ENCODE measurements around the gene RBM47. TPM values are rescaled to one million over a fixed set of nuclear protein-coding genes. Genes with fewer than 3 reads are reported as not detected.

The RBM47 gene
- total RNA-seq, 1 experiment from 2014 or later = 18.0 TPM

DNA sequence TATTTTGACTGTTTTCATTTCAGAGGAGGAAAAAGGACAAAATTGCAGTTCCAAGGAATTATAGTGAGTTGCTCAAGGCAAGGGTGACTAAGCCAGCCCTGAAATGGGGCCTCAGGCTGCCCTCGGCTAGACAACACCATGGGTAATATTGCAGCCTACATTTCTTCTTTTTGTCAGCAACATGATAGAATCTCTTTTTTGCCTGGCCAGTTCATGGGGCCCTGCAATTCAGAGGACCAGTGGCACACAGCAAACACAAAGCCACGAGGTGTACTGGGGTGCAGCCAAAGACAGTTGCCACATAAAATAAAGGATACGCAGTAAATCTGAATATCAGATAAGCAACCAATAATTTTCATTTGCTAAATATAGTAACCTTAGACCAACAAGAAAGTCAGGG is 41.8 kb downstream of the RBM47 start:
- DNase-seq (ENCODE audit: low read depth) = peak; percentile 77

DNA sequence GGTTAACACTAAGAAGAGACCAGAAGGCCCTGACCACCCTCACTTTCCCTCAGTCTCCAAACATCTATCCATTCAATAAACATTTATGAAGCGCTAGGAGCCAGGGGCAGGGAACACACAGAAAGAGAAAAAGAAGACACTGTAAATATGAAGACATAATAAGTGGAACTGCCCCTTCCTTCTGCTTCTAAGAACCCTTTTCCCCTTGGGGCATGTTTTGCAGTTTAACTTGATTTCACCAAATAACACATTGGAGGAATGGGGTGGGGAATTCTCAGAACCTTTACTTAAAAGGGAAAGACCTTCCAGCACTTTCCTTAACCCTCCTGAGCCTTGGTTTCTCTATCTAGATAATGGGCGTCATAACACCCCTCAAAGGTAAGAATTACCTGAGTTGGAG is 42.3 kb downstream of the RBM47 start:
- peak; percentile 37 for DNase-seq (ENCODE audit: low read depth)

DNA sequence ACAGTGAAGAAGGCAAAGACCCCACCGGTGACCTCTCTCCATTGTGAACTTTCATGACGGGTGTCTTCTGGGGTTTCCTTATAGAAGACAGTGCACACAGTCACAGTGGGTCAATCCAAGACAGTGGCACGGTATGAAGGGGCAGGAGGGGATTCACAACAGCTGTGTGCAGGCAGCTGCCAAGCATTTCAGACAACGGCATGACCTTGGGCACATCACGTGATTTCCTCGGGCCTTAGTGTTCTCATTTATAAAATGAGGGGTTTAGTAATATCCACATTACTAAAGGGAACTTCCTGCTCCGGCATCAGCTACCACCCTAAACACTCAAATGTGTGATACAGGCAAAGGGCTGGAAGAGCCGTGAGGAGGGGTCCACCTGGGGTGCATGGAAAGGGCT is 42.9 kb downstream of the RBM47 start:
- DNase-seq (ENCODE audit: low read depth) = no peak

DNA sequence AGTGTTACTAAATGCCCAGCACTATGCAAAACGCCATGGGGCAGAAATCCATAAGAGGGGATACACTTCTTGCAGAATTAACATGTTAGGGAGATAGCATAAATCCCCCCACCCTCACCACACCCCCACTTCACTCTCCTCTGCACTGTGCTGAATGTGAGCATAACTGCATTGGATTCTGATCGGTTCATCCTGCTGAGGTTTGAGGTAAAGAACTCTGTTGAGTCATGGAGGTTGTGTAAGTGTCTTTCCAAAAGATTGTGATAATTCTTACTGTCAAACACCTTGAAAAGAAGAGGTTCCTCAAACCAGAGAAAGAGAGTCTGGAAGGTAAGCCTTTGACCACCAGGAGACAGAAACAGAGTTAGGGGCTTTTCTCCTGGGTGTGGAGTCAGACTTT is 43.6 kb downstream of the RBM47 start:
- DNase-seq (ENCODE audit: low read depth) = peak; percentile 28

DNA sequence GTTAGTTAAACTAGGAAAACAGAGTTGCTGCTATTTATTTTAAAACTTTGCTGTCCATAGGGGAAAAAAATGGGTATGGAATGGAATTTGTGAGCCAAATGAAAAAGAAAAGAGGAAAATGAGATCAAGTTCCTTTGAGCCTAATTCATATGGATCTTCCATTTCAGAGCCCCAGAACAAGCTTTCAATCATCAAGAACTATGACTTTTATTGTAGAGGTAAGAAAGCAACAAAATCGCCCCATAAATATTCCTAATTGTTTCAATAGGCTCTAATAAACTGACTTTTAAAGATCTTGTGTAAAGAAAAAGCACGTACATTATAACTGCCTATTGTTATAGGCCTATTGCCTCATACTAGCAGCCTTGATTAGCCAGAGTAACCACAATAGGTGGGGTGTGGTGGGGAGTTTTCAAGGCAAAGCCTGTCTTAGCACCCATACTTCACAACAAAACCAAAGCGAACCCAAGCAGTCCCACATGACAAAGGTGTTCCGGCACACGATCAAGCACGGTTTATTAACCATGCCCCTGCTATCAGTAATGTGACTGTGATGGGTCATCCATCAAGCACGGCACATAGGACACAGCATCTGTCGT is 44.4 kb downstream of the RBM47 start:
- DNase-seq (ENCODE audit: low read depth) = no peak

DNA sequence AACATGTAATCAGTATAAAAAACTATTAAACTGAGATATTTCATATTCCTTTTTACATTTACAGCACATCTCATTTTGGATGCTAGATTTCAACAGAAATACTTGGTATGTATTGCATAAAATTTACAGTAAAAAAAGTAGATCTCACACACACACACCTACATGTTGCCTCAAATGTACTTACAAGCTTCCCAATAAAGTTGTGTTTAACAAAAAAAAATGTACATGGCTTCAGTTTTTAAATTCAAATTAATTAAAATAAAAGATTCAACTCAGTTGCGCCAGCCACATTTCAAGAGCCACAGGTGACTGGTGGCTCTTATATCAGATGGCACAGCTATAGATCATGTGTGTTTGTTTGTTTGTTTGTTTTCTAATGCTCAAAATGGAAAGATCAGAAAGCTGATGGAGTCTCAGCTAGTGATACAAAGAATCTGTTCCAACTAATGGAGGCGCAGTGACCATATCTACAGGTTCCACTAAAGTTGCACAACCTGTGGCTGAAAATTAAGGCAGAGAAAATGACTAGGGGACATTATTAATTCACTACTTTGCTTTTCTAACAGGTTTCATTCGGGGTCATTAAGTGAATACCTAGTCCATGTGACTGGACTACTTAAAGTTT is 45.0 kb downstream of the RBM47 start:
- DNase-seq (ENCODE audit: low read depth) = no peak

DNA sequence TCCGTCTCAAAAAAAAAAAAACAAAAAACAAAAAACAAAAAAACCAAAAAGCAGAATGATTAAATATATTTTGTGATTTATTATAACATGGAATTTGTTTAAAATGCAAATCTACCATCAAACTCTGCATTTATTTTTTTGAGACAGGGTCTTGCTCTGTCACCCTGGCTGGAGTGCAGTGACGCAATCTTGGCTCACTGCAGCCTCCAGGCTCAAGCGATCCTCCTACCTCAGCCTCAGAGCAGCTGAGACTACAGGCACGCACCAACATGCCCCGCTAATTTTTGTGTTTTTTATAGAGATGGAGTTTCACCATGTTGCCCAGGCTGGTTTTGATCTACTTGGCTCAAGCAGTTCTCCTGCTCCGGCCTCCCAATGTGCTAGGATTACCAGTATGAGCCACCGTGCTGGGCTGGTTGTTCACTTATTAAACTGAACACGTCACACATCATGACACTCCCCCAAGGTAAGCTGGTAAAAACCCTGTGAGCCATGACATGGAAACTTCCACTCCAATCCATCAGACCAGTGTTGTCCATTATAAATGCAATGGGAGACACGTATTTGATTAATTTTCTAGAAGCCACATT is 45.7 kb downstream of the RBM47 start:
- no peak for DNase-seq (ENCODE audit: low read depth)

DNA sequence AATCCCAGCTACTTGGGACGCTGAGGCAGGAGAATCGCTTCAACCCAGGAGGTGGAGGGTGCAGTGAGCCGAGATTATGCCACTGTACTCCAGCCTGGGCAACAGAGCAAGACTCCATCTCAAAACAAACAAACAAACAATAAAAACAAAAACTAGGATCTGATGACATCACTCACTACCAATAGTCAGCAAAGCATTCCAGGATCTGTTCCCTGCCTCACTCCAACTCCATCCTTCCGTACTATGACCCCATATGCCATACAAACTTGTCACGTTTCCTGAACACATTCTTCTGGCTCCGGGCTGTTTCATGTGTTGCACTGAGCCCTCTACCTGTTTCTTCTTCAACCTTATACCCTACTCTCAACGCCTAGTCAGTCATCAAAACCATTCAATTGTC is 47.3 kb downstream of the RBM47 start:
- DNase-seq (ENCODE audit: low read depth) = no peak

DNA sequence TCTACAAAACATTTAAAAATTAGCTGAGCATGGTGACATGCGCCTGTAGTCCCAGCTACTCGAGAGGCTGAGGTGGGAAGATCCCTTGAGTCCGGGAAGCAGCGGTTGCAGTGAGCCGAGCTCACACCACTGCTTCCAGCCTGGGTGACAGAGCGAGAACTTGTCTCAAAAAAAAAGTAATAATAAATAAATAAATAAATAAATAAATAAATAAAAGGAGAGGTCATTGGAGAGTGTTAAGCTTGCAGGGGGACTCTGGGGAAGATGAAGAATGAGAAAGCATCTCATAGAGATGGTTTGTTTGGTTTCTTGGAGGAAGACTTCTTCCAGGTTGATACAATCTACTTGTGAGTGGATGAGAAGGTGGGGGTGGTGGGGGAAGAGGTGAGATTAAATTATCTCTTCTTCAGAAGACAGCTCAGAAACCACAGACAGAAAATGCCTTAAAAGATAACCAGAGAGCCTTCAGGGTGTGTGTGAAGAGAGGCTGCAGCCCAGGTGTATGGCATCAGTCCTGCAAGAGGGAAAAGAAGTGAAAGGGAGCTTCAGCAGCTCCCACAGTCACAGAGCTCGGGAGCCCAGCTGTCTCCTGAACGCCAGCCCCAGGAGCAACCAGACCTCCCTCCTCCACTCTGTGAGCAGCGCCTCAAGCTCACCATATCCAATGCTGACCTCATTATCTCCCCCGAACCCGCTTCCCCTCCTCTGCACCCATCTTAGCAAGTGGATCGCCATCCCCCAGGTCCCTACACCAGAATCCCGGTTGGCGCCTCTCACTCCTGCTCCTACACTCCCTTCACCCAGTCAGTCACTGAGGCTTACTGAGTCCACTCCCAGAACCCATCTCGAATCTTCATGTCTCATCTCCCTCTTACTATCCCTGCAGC is 48.2 kb downstream of the RBM47 start:
- peak; percentile 32 for DNase-seq (ENCODE audit: low read depth)

DNA sequence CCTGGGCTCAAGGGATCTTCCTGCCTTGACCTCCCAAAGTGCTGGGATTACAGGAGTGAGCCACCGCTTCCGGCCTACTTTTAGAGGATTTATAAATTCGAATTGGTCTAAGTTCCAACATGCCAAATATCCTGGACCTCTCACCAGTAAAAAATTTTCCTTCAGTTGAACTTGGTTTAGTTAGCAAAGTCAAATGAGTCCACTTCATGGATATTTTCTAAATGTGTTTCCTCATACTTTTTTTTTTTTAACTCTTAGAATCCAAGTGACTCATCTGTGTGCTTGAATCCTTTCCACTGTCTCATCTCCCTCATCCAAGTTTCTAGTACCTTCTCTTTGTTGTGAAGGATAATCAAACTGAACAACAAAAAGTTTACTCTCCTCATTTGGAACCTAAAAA is 49.7 kb downstream of the RBM47 start:
- DNase-seq (ENCODE audit: low read depth) = peak; percentile 93

DNA sequence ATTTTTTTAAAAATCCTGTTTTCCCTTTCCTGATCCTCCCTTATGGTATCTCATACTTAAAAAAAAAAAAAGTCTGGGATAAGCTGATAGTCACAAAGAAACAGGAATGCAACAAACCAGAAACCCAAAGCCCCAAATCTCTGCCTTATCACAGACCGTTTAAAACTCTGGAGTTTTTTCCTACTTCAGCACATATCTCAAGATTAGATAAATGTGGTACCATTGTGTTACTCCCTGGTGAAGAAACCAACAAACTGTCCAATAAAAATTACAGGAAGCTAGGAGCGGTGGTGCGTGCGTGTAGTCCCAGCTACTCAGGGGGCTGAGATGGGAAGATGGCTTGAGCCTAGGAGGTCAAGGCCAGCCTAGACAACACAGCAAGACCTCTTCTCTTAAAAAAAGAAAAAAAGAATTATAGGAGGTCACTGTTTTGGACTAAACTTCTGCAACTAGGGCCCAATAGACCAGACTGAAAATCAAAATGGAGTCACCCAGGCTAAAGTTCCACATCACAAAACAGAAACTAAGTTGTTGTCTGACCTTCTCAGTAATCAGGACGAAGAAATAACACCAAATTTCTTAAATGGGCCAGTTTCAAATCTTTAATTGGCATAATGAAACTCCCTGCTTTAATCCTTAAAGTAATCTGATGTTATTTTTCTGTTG is 51.9 kb downstream of the RBM47 start:
- DNase-seq (ENCODE audit: low read depth) = peak; percentile 21

DNA sequence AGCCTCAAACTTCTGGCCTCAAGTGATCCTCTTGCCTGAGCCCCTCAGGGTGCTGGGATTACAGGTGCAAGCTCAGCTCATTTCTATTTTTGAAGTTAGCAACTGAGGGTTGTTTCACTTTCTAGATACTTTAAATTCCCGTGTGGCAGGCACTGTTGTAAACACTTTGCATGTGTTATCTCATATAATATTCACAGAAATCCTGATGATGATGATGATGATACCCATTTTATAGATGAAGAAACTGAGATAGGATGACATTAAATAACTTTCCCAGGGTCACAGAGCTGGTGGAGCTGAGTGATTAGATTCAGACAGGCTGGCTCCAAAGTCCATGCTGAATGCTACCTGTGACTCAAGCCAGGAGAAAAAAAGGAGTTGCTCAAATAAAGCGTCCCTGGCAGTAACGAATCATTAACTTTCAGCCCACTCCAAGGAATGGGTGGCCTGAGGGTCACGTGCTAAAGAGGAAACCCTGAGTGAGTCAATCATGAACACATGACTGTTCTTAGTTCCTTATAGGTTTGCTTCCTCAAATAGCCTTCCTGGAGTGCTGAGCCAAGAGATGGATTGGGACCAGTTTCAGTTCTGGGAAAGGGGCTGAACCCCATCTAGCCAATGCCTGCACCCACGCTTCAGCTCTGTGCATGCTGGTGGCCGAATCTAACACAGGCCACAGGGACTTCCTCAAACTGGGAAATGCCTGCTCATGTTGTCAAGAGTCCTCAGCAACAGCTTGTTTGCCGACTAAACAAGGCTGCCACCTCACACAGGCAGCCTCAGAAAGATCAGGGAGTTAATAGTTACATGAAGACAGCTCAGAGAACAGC is 52.8 kb downstream of the RBM47 start:
- DNase-seq (ENCODE audit: low read depth) = peak; percentile 99

DNA sequence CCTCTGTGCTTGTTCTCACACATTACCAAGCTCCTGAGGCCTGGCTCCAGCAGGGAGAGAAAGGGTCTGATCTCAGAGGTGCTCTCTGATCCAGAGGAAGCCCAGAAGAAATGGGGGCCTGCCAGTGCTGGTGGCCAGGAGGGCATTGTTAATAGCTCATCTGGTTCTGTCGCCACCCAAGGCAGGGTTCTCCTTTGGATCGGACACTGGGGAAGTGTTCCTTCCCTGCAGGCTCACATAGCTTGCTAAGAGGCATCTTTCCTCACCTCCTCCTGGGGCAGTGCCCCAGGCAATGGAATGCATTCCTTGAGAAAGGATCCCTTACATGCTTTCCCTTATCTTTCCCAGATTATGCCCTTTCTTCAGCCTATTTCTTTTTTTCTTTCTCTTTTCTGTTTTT is 53.8 kb downstream of the RBM47 start:
- peak; percentile 76 for DNase-seq (ENCODE audit: low read depth)

DNA sequence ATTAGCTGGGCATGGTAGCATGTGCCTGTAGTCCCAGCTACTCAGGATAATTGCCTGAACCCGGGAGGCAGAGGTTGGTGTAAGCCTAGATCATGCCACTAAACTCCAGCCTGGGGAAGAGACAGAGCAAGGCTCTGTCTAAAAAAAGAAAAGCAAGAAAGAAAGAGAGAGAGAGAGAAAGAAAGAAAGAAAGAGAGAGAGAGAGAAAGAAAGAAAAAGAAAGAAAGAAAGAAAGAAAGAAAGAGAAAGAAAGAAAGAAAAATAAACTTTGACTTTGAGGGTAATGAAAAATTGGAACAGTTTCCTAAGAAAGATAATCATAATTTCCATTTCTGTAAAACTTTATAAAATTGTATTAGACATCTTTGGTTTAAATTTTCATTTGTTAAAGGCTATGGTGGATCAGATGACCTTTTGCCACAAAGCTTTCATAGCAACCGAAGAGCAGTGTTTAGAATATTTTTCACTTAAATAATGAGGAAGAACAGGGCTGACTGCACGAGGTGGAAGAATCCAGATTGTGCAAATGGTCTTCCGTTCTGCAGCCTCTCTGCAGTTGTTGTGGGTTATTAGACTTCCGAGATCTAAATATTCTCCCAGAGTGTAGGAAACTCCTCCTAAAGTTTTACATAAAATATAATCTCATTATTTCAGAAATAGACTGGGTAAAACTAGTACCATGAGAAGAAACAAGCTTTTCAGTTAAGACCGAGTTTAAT is 55.9 kb downstream of the RBM47 start:
- no peak for DNase-seq (ENCODE audit: low read depth)

DNA sequence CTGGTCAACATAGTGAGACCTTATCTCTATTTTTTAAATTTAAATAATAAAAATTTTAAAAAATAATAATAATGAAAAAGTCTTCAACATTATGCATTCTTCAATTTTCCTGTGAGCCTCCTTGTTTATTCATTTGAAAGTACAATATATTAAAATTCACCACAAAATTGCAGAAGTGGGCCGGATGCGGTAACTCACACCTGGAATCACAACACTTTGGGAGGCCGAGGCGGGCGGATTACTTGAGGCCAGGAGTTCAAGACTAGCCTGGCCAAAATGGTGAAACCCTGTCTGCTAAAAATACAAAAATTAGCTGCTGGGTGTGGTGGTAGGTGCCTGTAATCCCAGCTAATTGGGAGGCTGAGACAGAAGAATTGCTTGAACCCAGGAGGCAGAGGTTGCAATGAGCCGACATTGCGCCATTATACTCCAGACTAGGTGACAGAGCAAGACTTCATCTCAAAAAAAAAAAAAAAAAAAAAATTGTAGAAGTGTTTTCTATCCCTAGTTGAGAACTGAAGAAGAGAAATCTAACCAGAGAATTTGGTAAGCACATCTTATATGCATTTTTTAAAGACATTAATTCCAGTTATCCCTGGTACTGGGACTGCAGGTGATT is 56.9 kb downstream of the RBM47 start:
- DNase-seq (ENCODE audit: low read depth) = no peak

DNA sequence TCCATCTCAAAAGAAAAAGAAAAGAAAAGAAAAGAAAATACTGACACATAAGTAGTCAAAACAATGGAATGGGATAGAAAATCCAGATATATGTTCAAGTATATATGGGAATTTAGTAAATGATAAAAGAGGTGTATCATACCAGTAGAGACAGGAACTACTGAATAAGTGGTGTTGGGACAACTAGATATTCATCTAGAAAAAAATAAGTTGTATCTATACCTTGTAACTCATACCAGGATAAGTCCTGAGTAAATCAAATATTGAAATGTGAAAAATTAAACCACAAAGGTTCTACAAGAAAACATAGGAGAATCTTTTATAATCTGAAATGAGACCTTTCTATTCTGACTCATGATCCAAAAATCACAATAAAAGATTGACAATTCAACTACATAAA is 58.5 kb downstream of the RBM47 start:
- no peak for DNase-seq (ENCODE audit: low read depth)

DNA sequence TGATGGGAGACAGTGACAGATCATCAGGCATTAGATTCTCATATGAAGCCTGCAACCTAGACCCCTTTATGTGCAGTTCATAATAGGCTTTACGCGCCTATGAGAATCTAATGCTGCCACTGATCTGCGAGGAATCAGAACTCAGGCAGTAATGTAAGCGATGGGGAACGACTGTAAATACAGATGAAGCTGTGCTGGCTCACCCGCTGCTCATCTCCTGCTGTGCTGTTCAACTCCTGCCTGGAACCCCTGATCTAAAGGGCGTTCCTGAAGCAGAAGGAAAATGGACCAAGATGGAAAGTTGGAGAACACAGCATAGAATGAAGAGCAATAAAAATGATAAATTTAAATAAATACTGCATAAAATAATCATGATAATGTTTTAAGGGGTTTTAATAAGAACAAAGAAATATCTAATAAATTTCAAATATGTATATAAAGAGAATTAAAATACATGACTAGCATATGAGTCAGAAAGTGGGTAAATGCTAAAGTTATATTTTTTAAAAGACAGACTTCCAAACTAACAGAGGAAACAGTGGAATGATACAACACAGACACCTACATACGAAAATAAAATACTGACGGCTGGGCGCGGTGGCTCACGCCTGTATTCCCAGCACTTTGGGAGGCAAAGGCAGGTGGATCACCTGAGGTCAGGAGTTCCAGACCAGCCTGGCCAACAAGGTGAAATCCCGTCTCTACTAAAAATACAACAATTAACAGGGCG is 59.2 kb downstream of the RBM47 start:
- no peak for DNase-seq (ENCODE audit: low read depth)

DNA sequence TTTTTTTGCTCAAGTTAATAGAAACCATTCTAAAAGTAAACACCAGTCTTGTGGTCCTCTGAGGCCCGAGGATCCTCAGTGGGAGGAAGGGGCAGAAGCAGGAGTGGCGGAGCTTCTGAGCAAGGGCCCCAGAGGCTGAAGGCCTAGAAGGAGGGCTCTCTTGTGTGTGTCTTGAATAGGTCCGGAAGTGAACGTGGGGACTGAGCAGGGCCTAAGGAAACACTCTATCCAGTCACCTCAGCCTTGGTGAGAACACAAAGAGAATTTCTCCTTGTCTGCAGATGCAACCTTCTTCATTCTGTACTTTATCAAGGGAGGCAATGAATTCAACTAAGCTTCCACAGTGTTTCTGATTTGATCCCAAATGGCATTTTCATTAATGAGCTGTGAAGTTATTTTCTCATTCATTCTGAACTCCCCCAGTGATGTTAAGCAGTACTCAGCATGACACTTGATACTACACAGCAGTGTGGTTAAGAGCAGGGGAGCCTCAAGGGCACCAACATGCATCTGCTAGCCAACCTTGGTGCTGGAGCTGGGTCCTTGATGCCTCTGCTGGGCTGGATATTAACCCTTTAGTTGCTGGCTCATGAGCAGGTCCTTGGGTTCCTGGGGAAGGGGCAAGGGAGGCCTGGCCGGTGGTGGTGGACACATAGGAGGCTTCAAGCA is 64.7 kb downstream of the RBM47 start:
- peak; percentile 63 for DNase-seq (ENCODE audit: low read depth)

DNA sequence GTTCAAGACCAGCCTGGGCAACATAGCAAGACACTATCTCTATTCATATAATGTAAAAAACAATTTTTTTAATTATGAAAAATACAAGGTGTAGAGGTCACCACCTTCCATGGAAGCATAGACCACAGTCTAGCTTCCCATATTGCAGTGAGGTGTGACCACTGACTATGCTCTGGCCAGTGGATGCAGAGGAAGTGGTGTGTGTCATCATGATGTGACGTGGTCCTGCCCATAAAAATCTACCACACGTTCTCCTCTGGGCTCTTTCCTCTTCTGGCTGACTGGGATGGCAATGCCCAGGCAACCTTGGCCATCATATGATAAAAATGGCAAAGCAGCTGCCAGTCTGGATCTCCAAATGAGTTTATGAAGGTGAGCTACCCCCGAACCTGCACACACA is 65.7 kb downstream of the RBM47 start:
- DNase-seq (ENCODE audit: low read depth) = peak; percentile 93
